Measurements from ENCODE around the gene SHB.

DNA sequence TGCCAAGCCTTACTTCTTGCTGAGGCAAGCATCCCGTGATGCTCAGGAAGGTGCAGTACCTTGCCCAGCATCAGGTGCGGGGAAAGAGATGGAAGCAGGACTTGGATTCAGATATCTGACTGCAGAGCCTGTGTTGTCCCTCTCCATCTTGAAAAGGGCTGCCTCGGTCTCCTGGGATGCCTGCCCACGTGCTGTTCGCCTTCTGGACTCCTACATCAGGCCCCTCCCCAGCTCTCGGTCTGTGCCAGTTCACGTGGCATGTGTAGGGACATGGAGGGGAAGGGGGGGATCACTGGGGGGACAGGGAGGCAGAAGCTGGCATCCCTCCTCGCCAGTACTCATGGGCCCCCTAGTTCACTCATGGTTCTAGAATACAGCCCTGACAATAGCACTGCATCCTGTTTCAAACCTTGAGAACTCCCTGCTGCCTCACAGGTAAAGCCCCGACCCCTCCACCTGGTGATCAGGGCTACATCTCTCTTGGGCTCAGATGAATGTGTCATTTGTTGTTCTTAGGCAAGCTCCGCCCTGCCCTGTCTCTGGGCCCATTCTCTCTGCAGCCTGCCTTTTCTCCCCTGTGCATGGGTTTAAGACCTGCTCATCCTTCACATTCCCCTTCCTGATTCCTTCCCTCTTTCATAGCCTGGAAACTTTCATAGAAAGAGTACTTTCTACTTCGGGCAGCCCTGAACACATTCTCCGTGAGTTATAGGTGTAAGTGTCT lies 126.2 kb downstream of the SHB start:
- TF ChIP-seq POLR2A (IDR thresholded peaks at IDR 0.05), result no peak
- TF ChIP-seq, protein P1, sequence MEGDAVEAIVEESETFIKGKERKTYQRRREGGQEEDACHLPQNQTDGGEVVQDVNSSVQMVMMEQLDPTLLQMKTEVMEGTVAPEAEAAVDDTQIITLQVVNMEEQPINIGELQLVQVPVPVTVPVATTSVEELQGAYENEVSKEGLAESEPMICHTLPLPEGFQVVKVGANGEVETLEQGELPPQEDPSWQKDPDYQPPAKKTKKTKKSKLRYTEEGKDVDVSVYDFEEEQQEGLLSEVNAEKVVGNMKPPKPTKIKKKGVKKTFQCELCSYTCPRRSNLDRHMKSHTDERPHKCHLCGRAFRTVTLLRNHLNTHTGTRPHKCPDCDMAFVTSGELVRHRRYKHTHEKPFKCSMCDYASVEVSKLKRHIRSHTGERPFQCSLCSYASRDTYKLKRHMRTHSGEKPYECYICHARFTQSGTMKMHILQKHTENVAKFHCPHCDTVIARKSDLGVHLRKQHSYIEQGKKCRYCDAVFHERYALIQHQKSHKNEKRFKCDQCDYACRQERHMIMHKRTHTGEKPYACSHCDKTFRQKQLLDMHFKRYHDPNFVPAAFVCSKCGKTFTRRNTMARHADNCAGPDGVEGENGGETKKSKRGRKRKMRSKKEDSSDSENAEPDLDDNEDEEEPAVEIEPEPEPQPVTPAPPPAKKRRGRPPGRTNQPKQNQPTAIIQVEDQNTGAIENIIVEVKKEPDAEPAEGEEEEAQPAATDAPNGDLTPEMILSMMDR (IDR thresholded peaks at IDR 0.05), result no peak

Measured in thyroid gland (tissue), 4 donors.